NCI-H2107 treated with DMSO at 0.1 percent for 48 hours (cell line): Measurements from ENCODE around the gene IFNA16.
"Not testable (repeated sequence)": the region's sequence is repeated elsewhere in the genome, so short reads cannot be mapped to it uniquely, and the experiment has no call there.

ENCODE experiments used
- DNase-seq: peaks from one replicate; lab custom pipeline; 2025; ENCODE audit not compliant: unreplicated experiment; lab: John Stamatoyannopoulos, UW

IFNA16 gene

DNA sequence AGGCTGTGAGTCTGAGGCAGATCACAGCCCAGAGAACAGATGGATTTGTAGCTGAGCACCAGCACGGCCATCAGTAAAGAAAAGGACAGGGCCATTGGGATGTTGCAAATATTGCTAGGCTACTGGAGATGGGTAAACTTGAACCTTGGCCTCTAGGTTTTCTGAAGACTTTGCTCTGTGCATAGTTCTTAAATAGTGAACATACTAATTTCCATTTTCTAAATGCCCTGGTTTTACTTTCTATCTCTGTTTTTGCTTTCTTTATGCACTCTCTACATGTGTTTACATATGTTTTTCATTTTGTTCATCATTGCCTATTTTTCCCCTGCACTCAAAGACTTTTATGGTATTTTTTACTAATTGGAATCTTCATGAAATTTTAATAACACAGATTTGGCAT, at the start of gene IFNA16:
TSS of gene IFNA16 (minus strand) at position 101 of the 400 bp plus-strand sequence. CDS start at position 95, 6 bp downstream.
- DNase-seq: not testable (repeated sequence)

DNA sequence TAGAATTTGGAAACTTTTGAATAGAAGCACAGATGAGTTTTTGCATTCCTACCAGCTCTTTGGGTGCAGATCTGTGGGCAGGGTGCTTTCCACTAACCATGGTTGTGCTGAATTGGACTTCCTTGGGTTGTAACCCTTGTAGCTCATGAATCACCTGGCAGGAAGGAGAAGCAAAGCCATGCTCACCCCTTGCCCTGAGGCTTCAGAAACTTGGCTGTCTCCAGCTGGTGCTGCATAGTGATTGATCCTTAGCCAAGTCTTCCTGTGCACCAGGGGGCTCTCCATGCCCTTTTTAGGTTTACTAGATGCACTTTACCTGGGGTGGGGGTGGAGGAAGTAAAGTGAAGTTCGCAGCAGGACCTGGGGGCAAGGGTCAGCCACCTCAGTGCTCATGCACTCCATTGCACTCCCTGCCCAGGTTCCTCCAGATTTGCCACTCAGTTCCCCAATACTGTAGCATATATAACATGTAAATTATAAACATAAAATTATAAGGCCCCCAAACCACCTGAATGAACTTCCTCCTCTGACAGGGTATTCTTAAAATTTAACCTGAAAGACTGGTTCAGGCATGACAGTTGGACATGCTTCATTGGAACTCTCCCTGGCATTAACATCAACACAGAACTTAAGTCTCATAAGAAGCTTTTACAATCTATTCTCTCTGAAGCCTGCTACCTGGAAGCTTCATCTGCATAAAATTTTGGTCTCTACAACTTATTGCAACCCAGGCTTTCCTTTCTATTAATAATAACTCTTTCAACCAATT, 48.5 kb upstream of the IFNA16 start:
- no peak for DNase-seq

DNA sequence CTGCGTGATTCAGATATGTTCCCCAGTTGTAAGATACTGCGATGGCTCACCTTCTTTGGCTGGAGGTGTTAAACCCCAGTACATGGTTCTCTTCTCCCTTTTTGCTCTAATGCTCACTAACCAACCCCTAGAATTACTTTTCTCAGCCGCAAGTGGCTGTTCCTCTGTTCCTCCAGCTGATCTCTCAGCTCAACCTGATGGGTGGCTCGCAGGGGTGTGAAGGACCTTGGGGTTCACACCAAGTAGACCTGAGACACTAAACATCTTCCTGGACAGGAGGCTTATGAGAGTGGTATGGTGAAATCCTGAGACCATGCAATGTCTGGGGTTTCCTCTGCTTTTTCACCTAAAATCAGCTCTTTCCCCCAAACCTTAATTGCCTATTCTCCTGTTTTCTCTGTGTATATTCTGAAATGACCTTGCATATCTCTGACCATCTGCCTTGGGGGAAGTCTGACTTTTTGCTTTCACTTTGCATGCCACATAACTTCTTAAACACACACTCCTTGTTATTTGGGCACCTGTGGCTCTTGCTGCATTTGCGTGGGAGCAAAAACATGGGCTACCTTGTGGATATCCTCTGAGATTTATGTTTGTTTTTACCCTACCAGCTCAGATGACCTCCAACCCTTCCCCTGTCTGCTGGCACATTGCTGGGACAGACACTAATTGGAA, 38.6 kb upstream of the IFNA16 start:
- no peak for DNase-seq

DNA sequence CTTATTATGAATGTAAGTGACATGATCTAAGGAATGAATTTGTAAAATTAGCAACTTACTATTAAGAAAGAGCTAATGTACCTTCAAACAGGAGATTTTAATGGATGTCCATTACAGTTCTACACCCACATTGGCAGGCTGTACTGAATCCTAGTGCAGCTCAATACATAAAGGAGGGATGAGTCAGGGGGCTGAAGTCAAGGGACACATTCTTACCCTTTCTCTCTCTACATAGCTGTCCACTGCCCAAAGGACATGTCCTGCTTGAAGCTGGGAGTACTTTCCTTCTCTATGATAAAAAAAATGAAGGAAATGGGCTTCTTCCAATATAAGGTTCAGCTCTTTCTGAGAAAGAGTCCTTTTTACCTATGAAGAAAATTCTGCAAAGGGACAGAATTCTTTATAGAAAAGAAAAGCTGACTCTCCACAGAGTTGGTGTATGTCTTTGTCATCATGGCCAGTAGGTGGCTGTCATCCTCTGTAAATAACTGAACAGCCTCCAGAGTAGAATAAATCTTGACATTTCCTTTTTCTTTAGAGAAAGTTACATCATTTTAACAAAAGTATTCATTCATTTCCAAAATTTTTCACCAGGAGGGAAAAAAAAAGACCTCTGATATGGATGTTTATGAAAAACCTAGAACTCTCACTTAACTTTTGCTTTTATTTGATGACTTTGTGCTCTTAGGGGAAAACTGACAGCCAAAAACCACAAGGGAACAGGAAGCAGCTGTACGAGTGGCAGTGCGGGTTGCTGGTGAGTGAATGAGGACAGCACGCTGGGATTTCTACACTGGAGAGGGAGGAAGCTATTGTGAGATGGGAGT, 35.8 kb upstream of the IFNA16 start:
- peak; percentile 28 for DNase-seq

DNA sequence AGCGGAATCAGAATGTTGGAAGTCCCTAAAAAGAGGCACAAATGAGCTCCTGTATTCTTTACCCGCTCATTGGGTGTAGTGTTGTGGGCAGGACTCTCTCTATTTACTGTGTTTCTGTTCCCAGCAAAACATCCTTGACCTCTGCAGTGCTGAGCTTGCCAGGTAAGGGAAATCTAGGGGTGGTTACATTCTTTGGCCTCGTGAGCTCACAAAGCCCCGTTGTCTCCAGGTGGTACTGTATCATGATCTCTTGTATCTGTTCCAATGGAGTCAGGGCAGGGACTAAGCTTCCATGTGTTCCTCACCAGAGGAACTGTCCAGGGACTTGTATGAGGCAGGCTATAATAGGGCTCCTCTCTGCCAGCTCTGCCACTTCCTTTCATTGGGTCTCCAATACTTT, 34.5 kb upstream of the IFNA16 start:
- no peak for DNase-seq

DNA sequence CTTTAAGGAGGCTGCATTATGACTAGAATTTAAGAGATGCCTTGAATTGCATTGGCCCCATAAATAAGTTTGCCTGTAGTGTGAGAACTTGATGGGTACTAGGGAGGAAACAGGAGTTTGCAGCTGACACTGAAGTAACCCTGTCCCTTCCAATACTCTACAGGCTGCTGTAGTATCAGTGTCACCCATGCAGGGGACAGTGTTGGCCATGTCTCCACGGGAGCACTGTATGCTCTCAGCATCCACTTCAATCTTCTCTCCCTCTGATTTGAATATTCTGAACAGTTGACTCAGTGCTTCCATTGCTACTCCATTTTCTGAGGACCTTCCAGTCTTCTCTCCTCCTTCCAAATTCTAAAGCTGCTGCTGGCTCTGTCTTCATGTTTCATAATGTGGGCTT, 34.1 kb upstream of the IFNA16 start:
- DNase-seq: no peak

DNA sequence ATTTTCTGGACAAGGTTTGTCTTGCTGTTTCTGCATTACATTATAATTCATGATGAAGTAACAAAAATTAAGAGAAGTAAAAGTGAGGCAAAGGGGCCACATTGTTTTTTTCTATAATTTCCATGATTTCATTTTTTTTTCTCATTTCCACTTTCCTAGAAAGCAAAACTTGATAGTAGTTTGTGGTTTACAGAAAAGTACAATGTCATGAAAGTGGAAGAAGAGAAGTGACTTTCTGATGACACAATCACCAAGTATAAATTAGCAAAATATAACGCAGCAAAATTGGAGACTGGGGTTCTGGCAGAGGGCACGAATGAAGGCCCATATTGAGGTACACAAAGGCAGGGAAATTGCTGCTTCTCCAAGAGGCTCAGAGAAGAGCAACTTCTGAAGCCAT, 27.7 kb upstream of the IFNA16 start:
- DNase-seq: no peak

DNA sequence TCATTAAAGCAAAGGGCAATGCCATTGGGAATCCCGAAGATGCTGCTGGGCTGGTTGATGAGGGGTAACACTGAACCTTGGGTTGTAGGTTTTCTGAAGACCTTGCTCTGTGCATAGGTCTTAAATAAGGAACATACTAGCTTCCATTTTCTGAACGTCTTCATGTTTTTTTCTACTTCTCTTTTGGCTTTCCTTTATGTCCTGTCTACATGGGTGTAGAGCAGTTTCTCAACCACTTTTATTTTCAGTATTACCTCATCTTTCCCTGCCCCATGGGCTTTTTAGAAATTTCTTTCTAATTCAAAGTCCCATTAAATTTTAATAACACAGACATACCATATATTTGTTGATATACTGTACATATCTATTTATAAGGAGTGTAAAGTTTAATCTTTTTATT, 22.8 kb upstream of the IFNA16 start, which contains the start of gene IFNA14:
TSS of gene IFNA14 (minus strand) at position 95 of the 400 bp plus-strand sequence. CDS start at position 25, 70 bp downstream.
- no peak for DNase-seq

DNA sequence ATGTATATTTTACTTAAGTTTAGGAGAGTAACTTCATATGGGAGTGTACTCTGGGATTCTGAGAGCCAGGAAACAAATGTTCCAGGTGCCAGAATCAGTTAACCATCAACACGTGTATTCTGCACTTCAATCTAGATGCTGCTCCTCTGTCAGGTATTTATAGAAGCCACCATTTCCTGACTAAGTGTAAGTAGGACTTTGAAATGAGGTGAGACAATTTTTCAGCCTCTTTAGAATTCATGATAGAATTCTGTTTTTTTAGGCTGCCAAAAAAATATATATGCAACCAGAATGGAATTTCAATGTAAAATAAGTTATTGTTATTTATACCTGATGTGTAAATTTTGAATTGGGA, 19.2 kb upstream of the IFNA16 start:
- not testable (repeated sequence) for DNase-seq

DNA sequence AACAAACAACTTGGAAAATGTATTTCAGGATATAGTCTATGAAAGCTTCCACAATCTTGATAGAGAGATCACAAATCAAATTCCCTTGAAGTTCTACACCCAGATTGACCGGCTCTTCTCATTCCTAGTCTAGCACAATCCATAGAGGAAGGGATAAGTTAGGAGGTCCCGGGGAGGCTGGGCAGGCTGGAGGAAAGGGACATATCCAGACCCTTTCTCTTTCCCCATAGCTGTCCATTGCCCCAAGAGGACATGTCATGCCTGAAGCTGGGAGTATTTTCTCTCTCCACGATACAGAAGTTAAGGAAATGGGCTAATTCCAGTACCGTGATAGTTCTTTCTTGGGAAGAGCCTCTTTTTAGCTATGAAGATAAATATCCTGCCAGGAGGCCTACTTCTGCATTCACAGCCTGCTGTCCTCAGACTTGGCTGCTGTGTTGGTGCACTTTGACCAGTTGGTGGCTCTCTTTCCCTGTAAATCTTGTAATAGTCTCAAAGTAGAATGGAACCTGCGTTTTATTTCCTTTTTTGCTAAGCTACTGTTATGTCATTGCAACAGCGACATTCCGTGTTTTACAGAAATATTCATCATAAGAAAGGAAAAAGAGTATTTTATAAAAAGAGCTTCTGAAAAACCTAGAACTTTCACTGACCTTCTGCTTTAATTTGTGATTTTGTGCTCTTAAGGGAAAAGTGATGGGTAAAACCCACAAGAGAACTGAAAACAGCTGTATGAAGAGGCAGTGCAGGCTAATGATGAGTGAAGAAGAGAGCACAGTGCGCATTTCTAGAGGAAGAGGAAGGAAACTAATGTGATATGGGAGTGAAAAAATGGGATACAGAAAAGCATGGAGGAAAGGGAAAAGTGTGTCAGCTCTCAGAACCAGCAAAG, 18.6 kb upstream of the IFNA16 start:
- DNase-seq: peak; percentile 41

DNA sequence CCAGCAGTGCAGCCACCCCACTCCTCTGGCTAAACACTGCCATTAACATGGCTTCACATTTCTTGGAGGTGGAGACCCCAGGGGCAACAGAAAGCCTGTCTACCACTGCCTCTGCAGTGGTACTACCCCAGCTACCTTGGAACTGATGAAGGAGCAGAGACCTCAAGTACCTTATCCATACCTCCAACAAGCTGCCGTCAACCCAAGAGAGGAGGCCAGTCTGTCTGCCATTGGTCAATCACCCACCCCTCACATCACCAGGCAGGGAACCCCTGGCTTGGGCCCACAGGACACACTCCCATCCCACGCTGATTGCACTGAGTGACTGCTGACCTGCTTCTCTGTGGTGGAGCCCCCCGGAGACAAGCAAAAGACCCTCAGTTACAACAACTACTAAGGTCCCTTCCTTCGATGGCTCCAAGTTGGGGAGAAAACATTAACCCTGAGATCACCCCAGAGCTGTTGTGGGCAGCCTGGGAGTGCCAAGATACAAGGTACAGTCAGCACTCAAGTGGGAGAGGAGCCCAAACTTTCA, 17.1 kb upstream of the IFNA16 start:
- no peak for DNase-seq

DNA sequence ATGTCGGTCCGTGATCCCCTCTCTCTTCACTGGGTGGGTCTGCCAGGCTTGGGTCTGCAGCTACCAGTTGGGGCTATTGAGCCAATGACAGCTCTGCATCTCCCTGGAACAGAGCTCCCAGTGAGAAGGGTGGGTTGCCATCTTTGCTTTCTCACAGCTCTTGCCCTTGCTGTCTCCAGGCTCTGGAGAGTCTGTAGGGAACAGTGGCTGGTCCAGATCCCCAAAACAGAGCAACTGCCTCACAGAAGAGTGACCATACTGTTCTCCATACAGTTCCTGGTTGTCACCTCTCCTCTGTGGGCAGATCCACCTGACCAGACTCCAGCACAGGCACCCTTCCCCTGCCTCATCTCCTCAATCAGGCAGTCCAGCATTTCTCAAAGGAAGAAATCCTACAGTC, 16.1 kb upstream of the IFNA16 start:
- DNase-seq: no peak

DNA sequence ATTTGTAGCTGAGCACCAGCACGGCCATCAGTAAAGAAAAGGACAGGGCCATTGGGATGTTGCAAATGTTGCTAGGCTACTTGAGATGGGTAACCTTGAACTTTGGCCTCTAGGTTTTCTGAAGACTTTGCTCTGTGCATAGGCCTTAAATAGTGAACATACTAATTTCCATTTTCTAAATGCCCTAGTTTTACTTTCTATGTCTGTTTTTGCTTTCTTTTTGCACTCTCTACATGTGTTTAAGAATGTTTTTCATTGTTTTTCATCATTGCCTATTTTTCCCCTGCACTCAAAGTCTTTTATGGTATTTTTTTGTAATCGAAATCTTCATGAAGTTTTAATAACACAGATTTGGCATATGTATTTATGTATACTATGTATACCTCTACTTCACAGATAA, 11.0 kb upstream of the IFNA16 start, which contains the start of gene IFNA17:
TSS of gene IFNA17 (minus strand) at position 101 of the 400 bp plus-strand sequence. CDS start at position 52, 49 bp downstream.
- no peak for DNase-seq

DNA sequence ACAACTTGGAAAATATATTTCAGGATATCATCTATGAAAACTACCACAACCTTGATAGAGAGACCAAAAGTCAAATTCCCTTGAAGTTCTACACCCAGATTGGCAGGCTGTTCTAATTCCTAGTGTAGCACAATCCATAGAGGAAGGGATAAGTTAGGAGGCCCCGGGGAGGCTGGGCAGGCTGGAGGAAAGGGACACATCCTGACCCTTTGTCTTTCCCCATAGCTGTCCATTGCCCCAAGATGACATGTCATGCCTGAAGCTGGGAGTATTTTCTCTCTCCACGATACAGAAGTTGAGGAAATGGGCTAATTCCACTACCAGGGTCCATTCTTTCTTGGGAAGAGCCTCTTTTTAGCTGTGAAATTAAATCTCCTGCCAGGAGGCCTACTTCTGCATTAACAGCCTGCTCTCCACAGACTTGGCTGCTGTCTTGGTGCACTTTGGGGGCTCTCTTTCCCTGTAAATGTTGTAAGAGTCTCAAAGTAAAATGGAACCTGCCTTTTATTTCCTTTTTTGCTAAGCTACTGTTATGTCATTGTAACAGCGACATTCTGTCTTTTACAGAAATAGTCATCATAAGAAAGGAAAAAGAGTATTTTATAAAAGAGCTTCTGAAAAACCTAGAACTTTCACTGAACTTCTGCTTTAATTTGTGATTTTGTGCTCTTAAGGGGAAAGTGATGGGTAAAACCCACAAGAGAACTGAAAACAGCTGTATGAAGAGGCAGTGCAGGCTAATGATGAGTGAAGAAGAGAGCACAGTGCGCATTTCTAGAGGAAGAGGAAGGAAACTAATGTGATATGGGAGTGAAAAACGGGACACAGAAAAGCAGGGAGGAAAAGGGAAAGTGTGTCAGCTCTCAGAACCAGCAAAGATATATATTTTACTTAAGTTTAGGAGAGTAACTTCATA, 3.4 kb downstream of the IFNA16 start:
- not testable (repeated sequence) for DNase-seq

DNA sequence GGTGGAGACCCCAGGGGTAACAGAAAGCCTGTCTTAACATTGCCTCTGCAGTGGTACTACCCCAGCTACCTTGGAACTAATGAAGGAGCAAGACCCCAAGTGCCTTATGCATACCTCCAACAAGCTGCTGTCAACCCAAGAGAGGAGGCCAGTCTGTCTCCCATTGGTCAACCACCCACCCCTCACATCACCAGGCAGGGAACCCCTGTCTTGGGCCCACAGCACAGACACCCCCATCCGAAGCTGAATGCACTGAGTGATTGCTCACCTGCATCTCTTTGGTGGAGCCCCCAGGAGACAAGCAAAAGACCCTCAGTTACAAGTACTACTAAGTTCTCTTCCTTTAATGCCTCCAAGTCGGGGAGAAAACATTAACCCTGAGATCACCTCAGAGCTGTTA, 5.0 kb downstream of the IFNA16 start:
- DNase-seq: not testable (repeated sequence)

DNA sequence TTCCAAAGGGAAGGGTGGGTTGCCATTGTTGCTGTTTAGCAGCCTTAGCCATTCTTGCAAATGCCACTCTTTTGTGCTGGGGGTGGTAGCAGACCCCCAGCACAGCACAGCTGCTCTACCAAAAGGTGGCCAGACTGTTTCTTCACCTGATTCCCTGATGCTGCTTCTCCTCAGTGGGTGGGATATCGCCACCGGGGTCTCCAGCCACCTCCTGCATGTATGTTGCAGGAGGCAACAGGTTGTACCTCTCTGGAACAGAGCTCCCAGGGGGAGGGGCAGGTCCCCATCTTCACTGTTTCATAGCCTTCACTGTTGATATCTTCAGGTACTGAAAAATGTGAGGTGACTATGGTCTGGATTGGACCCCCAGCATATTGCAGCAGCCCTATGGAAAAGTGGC, 6.3 kb downstream of the IFNA16 start:
- not testable (repeated sequence) for DNase-seq

DNA sequence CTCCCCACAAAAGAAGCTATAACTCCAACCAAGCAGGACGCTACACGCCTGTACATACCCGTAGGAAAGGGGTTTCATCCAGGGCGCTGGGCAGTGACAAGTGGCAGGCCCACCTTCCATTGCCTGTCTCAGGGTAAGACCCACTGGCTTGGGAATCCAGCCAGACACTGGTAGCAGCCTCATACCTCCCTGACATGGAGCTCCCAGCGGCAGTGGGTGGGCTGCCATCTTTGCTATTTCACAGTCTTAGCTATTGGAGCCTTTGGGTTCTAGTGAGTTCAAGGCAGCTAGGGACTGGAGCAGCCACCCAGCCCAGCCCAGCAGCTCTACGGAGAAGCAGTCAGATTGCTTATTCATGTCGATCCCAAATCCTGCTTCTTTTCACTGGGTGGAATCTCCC, 6.8 kb downstream of the IFNA16 start:
- no peak for DNase-seq

DNA sequence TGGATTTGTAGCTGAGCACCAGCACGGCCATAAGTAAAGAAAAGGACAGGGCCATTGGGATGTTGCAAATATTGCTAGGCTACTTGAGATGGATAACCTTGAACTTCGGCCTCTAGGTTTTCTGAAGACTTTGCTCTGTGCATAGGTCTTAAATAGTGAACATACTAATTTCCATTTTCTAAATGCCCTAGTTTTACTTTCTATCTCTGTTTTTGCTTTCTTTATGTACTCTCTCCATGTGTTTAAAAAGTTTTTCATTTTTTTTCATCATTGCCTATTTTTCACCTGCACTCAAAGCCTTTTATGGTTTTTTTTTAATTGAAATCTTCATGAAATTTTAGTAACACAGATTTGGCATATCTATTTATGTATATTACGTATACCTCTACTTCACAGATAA, 10.1 kb downstream of the IFNA16 start, which contains the start of gene IFNA10:
TSS of gene IFNA10 (minus strand) at position 101 of the 400 bp plus-strand sequence. CDS start at position 55, 46 bp downstream.
- not testable (repeated sequence) for DNase-seq

DNA sequence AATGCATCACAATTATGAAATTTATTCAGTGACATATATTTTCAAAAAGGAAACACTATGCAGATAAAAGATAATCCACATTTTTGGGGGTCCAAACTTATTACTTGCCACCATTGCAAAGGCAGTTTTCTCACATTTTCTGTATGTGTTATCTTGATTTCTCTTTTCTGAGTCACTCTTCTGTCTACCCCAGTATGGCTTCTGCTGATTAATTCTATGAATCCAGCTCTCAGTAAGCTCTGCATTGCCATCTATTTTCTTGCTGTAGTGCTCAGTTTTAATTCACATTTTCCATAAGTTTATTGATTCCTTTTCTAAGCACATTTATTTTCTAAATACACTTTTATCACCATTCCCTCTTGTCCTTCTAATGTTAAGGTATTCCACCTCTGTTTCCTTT, 11.9 kb downstream of the IFNA16 start:
- no peak for DNase-seq
